Pancreas (tissue), 10 donors: Measurements from ENCODE around the gene GABBR2. TPM values are rescaled to one million over a fixed set of nuclear protein-coding genes. Genes with fewer than 3 reads are reported as not detected.

Experiments used
- ATAC-seq, 4 donors: fragments of 200-7000 bp; cut with Tn5 transposase; one replicate each; pipeline versions ENCODE4 v1.8.0 to v1.9.1; 2020; ENCODE audit warnings: mild to moderate bottlenecking in 4 of 4, moderate library complexity in 4 of 4
- DNase-seq, 6 donors: peaks; one replicate each; pipeline ENCODE4 v3.0.0-alpha.2; 2020
- FAIRE-seq: peaks from 2 replicates; lab custom pipeline; 2012; peaks lifted over from hg19 to GRCh38; lab: Jason Lieb, UNC
- H3K27ac ChIP-seq, 4 donors: fragments of 200-600 bp; sonication (generic); 1 replicate in 3 of 4; 2 replicates in 1 of 4; pipeline versions ENCODE4 v1.5.0 to v1.8.0; 2020
- H3K27me3 ChIP-seq, 4 donors: fragments of 200-600 bp; one replicate each; pipeline ENCODE4 v1.8.0; 2021
- H3K36me3 ChIP-seq, 3 donors: fragments of 200-600 bp; sonication (generic) in 1 of 3; one replicate each; pipeline versions ENCODE4 v1.5.0 to v1.8.0; 2020 to 2021
- H3K4me1 ChIP-seq, 3 donors: fragments of 200-600 bp; one replicate each; pipeline ENCODE4 v1.8.0; 2021
- H3K4me3 ChIP-seq, 4 donors: fragments of 200-600 bp; sonication (generic) in 2 of 4; one replicate each; pipeline versions ENCODE4 v1.5.0 to v1.8.0; 2020 to 2021
- H3K9me3 ChIP-seq, 4 donors: fragments of 200-600 bp; one replicate each; pipeline ENCODE4 v1.8.0; 2021
- CTCF ChIP-seq, 4 donors: fragments of 200-600 bp; sonication (generic) in 3 of 4; IDR thresholded peaks; one replicate each; pipeline versions ENCODE4 v1.5.0 to v1.8.0; 2021; ENCODE audit warnings: antibody characterized with exemption in 4 of 4
- WGBS, 2 donors: extraction: QIAGEN DNeasy Blood & Tissue Kit; methylation state at CpG; one replicate each; pipeline ENCODE4 v1.1.7; 2013; 5-methylcytosine and 5-hydroxymethylcytosine counted together
- intact Hi-C, 3 donors: fragments of 100-400 bp; cut with DNase I; formaldehyde crosslinking; loops; one replicate each; pipeline versions ENCODE4 v1.11.1 to v1.14.2; 2022
- polyA plus RNA-seq, 2 donors: library from polyadenylated mRNA; stranded (reverse); fragments of 200-250 nt; gene quantifications; one replicate each; pipeline ENCODE4 v1.2.3, GENCODE V29; 2013
- total RNA-seq, 6 donors: library from RNA; stranded (reverse); fragmentation: NEBNext Ultra II Directional in 4 of 6; extraction: Animal tissue kit (Norgen Biotek cat#: 25700) in 4 of 6; gene quantifications; one replicate each; pipeline versions ENCODE4 v1.2.1 to v1.2.4, GENCODE V29; 2021 to 2023
- donor health status: healthy with polysubstance abuse.
- donor health status: DM: no; HTN: no; CAD: no; lungs with moderate emphysema.
- donor health status: DM: no; HTN: no; CAD: no.
- donor health status: control.
- donor health status: control.
- donor health status: Bipolar disorder and iron deficiency.
- donor health status: DM: yes; HTN: yes; CAD: no.
- donor health status: DM: no; HTN: no; CAD: no.
- donor health status: DM: no; HTN: no; CAD: no.
- donor health status: DM: yes; HTN: yes; CAD: no.

Gene GABBR2
- total and polyA plus RNA-seq, 8 donors: 0.04 to 0.14 (median 0.07) TPM; not detected in 4

- H3K27me3 ChIP-seq: no peaks in the 10 kb centered on the region
- no peaks in the 10 kb centered on the region for H3K36me3 ChIP-seq
- FAIRE-seq (no peak), ATAC-seq (no peak), DNase-seq (no peak)
- no peak overlapping the region for H3K27ac ChIP-seq
- no peak overlapping the region for H3K4me3 ChIP-seq
- 82 to 84% methylated on average over 1 of the region's 1 CpG for WGBS, 2 donors
- no peaks in the 10 kb centered on the region for H3K9me3 ChIP-seq
- no peaks in the 10 kb centered on the region for H3K4me1 ChIP-seq
- intact Hi-C loops: no loop called here
- TF ChIP-seq CTCF (IDR thresholded peaks at IDR 0.05): no peak
Observed at GRCh38 chr9:98451576-98451975, 257.2 kb downstream of the GABBR2 start.

- intact Hi-C loops: no loop called here
- DNase-seq: no peak
- Histone ChIP-seq H3K4me1 (no peaks in the 10 kb centered on the region), H3K27ac (no peak overlapping the region), H3K36me3 (no peaks in the 10 kb centered on the region), H3K4me3 (no peak overlapping the region), H3K9me3 (no peaks in the 10 kb centered on the region), H3K27me3 (no peaks in the 10 kb centered on the region)
- ATAC-seq: no peak
- no peak for FAIRE-seq
- TF ChIP-seq CTCF (IDR thresholded peaks at IDR 0.05): no peak
- 78 to 85% methylated on average over 2 of the region's 2 CpGs for WGBS, 2 donors
Observed at GRCh38 chr9:98450496-98450895, 258.2 kb downstream of the GABBR2 start.

GRCh38 chr9:98449871-98450270, 258.9 kb downstream of the GABBR2 start:
- Histone ChIP-seq H3K27ac (no peak overlapping the region), H3K4me1 (no peaks in the 10 kb centered on the region), H3K27me3 (no peaks in the 10 kb centered on the region), H3K9me3 (no peaks in the 10 kb centered on the region), H3K36me3 (no peaks in the 10 kb centered on the region), H3K4me3 (no peak overlapping the region)
- no peak for TF ChIP-seq CTCF (IDR thresholded peaks at IDR 0.05)
- 76 to 78% methylated on average over 3 of the region's 3 CpGs for WGBS, 2 donors
- ATAC-seq (no peak), DNase-seq (no peak), FAIRE-seq (no peak)
- intact Hi-C loops: no loop called here

GRCh38 chr9:98445576-98445975, 263.2 kb downstream of the GABBR2 start:
- intact Hi-C loops: no loop called here
- FAIRE-seq: no peak
- Histone ChIP-seq H3K4me1 (no peaks in the 10 kb centered on the region), H3K27ac (no peak overlapping the region), H3K9me3 (no peaks in the 10 kb centered on the region), H3K27me3 (no peaks in the 10 kb centered on the region), H3K4me3 (no peak overlapping the region), H3K36me3 (no peaks in the 10 kb centered on the region)
- ATAC-seq: no peak
- TF ChIP-seq CTCF (IDR thresholded peaks at IDR 0.05): no peak
- no peak for DNase-seq
- WGBS, 2 donors: 47 to 54% methylated on average over 1 of the region's 1 CpG

GRCh38 chr9:98444601-98445000, 264.1 kb downstream of the GABBR2 start:
- no peak for TF ChIP-seq CTCF (IDR thresholded peaks at IDR 0.05)
- intact Hi-C loops: no loop called here
- WGBS, 2 donors: 89 to 91% methylated on average over 13 of the region's 13 CpGs

More at GRCh38 chr9:98444601-98445000, 264.1 kb downstream of the GABBR2 start:
- H3K27ac ChIP-seq: no peak overlapping the region
- H3K36me3 ChIP-seq: no peaks in the 10 kb centered on the region
- H3K4me1 ChIP-seq: no peaks in the 10 kb centered on the region
- no peak for DNase-seq
- H3K9me3 ChIP-seq: no peaks in the 10 kb centered on the region
- H3K27me3 ChIP-seq: no peaks in the 10 kb centered on the region
- H3K4me3 ChIP-seq: no peak overlapping the region
- no peak for FAIRE-seq
- ATAC-seq: no peak
